GM12892 (cell line): ENCODE results near the gene OTOGL.

Experiments
- POLR2A ChIP-seq: IDR thresholded peaks from 2 replicates; pipeline ENCODE4 v1.6.1; 2011; ENCODE audit warnings: low read depth, low read length, control low read depth
- POLR2AphosphoS5 ChIP-seq: IDR thresholded peaks from 2 replicates; pipeline ENCODE4 v1.6.1; 2011; ENCODE audit warnings: low read depth, low read length, control low read depth

DNA sequence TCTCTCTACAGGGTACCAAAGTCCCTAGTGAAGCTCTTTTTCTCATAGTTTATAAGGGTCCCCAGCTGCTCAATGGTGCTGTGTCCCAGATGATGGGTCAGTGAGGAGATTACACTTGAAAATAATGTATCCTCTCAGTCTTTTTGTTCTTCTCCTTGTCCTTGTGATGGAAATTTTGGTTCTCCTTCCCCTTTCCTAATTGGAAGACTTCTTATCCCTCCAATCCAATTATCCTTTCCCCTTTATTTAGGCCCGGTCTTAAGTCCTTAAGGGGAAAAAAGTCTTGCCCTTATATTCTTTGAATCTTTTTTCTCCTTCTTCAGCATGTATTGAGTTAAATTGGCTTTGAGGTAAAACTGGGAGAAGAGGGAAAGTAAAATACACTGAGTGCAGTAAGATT lies 218.6 kb downstream of the OTOGL start:
- no peak for TF ChIP-seq POLR2AphosphoS5
- no peak for TF ChIP-seq POLR2A
